ENCODE data around the gene LYZL4.

LYZL4 gene

DNA sequence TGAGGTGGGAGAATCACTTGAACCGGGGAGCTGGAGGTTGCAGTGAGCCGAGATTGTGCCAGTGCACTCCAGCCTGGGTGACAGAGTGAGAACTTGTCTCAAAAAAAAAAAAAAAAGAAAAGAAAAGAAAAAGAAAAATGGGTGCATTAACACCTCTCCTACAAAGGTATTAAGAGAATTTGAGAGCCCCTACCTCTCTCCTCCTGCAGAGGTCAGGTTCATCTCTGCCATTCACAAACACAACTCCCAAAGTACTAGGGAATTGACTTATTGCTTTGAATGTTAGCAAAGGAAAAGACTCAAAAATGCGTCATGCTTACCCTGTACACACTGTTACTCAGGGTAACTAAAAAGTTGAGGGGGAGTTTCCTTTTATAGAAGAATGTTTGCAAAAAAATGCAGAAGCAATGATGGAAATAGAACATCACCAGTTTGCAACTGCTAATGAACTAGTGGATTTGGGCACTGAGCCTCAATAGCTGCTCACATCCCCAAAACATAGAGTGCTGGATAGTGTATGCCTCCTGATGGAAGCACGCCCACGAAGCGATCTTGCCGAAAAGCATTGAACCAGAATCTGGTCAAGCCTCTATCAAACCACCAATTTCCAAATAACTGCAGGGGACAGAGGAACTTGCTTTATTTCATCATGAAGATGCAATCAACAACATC, 15.5 kb upstream of the LYZL4 start:
- no peak for DNase-seq

GRCh38 chr3:42424911-42425310, 14.5 kb upstream of the LYZL4 start:
- DNase-seq, result no peak

- no peak for DNase-seq
Measured at GRCh38 chr3:42421818-42422796, 11.7 kb upstream of the LYZL4 start.

GRCh38 chr3:42419563-42419962, 9.2 kb upstream of the LYZL4 start:
- DNase-seq, result no peak

DNA sequence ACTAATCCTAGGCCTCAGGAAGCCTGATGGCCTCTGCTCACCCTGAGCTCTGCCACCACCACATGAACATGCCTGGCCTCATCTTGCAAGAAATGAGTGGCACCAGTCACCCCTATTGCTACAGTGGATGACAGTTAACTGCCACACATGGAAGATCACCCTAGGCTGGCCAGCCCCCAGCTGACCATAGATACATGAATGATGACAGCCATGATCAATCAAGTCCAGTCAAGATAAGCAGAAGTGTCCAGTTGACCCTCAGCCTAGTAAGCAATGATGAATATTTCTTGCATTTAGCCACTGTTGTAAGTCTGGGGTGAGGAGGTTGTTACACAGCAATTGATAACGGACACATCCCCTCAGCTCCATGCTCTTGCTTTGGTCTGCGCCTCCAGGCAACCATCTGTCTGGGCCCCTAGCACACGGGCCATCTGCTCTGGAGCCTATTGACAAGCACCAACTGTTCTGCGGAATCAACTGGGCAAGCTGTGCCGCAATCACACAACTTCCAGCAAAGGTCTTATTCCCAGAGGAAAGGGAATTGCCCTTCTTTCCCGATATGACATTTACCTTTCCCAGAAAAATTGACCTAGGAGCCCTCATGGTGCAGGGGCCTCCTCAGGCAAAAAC, 2.2 kb upstream of the LYZL4 start:
- DNase-seq, result no peak

- no peak for DNase-seq
Measured at GRCh38 chr3:42411429-42411828, 1.0 kb upstream of the LYZL4 start.

DNA sequence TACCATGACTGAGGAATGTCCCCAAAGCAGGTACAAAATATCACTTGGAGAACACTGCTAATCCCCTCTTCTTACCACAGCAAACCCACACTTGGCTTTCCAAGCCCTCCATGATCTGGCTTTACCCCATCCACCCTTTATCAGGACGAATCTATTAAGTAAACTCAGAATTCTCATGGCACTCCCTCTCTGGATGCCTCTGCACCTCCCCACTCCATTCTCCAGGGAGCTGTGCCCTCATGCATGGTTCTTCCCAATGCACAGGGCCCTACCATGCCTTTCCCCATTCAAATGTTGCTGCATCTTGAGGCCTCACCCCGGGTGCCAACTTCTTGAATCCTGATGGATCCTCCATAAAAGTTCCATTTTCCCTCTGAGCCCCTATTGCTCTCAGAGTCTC, 2.3 kb downstream of the LYZL4 start:
- no peak for DNase-seq

DNA sequence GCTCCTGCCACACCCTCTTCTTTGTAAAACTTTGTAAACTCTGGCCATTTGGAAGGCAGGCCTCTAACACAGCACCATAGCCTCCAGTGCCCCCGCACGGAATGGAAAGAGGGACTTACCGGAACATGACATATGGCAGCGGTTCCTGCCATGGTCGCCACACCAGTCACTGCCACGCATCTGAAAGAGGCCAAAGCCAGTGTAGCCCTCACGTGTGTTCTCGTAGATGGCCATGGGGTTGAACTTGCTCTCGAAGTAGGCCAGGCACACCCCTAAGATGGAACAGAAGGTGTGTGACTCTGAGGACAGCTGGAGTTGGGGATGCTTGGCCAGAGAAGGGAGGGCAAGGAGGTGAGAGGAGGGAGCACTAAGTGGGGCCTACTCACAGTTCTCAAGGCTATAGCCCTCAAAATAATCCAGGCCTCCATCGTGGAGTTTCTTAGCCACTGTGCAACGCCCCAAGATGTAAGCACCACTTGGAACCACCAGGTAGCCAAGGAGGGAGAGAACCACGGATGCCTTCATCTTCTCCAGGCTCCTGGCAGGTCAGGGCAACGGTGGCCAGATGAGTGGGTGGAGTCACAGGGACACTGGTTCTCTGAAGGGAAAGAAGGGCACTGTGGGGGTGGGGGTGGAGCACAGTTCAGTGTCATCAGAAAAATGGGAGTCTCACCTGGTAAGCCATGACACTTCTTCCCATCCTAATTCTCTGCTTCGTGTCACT, 3.5 kb downstream of the LYZL4 start:
- DNase-seq, result no peak

DNA sequence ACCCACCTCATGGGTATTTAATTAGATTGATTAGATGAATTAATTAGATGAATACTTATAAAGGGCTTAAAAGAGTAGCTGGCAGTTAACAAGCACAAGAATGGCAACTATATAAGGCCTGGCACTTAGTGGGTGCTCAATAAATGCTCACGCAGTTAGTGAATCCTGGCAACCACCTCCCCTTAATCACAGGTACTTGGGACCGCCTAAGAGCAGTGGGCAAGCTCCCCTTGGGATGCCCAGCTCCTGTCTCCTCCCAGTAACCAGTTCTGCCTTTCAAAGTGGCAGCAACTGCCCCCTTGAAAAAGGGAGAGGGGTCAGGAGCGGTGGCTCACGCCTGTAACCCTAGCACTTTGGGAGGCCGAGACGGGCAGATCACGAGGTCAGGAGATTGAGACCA, 4.6 kb downstream of the LYZL4 start:
- DNase-seq, result no peak

DNA sequence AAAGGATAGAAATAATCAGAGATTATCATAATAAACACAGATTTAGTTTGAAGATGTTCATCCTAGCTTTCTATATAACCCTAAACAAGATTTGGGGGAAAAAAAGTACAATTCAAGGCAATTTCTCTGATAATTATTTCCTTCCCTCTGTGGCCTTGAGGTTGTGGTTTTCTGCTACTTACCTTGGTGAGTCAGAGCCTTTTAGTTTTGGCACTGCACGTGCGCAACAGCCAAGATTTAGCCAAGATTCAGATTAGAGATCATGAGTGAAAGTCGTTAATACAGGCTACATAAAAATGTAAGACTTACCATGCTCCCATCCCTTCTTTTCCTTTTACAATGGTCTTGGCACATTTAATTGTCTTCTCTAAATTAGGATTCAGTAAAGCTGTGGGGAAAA, 6.7 kb downstream of the LYZL4 start:
- no peak for DNase-seq

- DNase-seq, result no peak
Measured at GRCh38 chr3:42402394-42403096, 7.9 kb downstream of the LYZL4 start.

DNA sequence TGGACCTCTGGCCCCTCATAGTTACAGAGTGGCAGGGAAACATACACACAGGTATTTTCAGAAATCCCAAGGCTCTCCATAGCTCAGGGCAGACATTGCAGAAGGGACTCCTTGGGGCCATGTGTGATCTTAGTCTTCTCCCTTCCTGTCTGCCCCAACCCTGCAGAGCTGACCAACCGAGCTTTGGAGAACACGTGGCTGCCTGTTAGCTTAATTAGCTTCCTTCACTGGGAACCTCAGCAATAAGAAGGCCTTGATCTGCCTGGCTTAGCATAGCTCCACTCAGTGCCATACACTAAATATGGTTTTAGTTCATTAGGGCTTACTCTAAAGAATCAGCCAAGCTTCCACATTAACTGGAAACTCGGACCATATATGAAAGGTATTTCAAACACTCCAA, 12.3 kb downstream of the LYZL4 start:
- no peak for DNase-seq

- no peak for DNase-seq
Measured at GRCh38 chr3:42397644-42398043, 12.8 kb downstream of the LYZL4 start.

GRCh38 chr3:42394579-42395288, 15.7 kb downstream of the LYZL4 start:
- no peak for DNase-seq

DNA sequence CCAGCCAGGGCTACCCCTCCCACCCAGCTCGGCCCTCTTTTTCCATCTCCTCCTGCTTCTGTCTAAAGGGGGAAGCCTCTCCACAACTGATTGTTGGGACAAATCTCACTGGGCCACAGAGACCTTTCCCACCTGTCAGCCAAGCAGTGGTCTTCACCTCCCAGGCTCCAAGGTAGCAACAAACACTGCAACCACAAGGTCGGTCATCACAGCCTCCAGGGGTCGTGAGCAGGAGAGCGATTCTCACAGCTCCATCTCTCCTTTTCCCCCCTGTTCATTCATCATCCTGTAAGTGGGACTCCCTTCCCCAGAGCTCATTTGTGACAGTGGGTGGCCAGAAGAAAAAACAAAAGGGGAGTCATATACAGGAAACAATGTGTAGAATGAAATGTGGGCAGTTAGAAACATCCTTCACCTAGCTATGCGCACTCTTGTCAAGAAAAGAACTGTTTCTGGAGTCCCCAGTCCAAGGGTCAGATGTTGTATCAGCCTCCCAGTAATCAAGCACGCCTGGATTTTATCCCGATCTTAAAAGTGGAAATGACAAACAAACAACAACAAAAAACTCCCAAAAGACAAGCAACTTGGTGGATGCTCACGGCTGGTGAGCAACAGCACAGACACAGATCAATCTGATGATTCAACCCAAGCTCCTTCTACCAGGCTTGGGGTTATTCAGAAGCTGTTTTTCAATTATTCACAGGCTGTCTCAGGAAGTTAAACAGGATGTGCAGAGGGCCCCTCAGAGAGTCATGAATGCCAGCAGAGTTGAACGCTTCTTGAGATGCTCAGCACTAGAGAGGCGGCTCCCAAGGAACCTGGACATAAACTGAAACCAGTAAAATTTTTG, 22.4 kb downstream of the LYZL4 start:
- DNase-seq, result no peak

- no peak for DNase-seq
Measured at GRCh38 chr3:42381551-42382082, 28.8 kb downstream of the LYZL4 start.

GRCh38 chr3:42377681-42378080, 32.7 kb downstream of the LYZL4 start:
- no peak for DNase-seq

DNA sequence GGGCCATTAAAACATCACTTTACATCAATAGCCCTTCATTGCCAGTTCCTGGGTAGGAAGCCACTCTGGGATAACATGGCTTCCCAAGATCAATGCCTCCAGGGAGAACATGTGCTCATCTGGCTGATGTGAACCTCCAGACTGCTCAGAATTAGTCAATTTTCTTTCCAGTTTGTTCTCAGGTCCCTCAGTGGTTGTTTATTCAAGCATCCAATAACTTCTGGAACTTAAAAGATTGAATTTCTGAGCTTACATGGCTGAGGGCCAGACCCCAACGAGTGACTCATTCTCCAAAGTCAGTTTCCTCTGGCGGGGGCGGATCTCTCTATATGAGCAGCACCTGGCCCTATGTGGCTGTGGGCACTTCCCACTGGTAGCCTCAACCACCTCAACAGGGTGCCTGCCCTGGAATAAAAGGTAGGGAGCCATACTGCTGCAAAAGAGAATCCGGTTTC, 34.0 kb downstream of the LYZL4 start:
- no peak for DNase-seq

DNA sequence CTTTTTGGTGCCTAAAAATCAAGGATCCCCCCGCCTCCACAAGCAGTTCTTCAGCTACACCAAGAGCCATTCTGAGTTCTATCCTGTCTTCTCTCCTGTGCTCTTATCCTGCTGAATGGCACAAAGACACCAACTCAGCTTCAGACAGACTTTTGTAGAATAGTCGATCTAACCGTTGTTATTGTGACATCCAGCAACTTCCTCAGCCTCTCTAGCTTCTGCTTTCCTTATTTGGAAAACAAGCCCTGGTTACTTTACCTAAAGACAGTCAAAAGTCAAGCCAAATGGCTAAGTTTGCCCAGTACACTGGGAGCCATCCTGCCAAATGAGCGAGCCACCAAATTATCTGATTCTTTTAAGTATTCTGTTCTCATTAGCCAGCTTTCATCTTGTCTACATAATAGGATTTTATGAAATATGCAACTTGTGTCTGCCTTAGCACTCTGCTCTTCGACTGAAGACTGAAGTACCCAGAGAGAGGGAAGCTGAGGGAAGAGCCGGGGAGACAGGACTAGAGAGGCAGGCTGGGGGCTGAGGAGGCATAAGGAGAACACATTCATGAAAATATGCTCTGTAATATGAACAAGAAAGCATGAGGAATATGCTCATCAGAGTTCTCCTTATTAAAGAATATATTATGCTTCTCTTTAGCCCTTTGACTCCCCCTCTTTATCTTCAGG, 35.1 kb downstream of the LYZL4 start:
- DNase-seq, result no peak

- no peak for DNase-seq
Measured at GRCh38 chr3:42371776-42372175, 38.6 kb downstream of the LYZL4 start.

Data from effector CD8-positive, alpha-beta T cell (primary cell).